Astrocyte of the spinal cord (primary cell): ENCODE results near the gene PTPRZ1.

Source experiments
- DNase-seq: peaks from one replicate; pipeline ENCODE4 v3.0.0; 2011; ENCODE audit warnings: low read depth, low spot score
- H3K4me3 ChIP-seq: 2 replicates; pipeline ENCODE4 v1.5.1; 2011; ENCODE audit warnings: low read depth, mild to moderate bottlenecking, low read length, moderate library complexity
- CTCF ChIP-seq: IDR thresholded peaks from 2 replicates; pipeline ENCODE4 v1.5.1; 2012; ENCODE audit warnings: low read depth, mild to moderate bottlenecking, low read length, inconsistent platforms
- in situ Hi-C: cut with HindIII; loops from 2 replicates; pipeline ENCODE4 v1.10.0; 2017; ENCODE audit warnings: low sequenced_read_pairs

PTPRZ1 gene

GRCh38 chr7:121874298-121874697 is 1.3 kb downstream of the PTPRZ1 start:
- peak overlapping the region; percentile 64 for H3K4me3 ChIP-seq
- in situ Hi-C loops, result no loop called here
- TF ChIP-seq CTCF, result no peak
- DNase-seq, result peak; percentile 32

GRCh38 chr7:121875203-121875602 is 2.2 kb downstream of the PTPRZ1 start:
- DNase-seq, result no peak
- TF ChIP-seq CTCF, result no peak
- in situ Hi-C loops, result no loop called here
- H3K4me3 ChIP-seq, result no peak overlapping the region

- no peak for DNase-seq
- in situ Hi-C loops, result no loop called here
- H3K4me3 ChIP-seq, result no peak overlapping the region
- TF ChIP-seq CTCF, result no peak
Observed at GRCh38 chr7:121876656-121877500, 3.9 kb downstream of the PTPRZ1 start.

GRCh38 chr7:121878918-121879464 is 6.0 kb downstream of the PTPRZ1 start:
- no peak for DNase-seq
- TF ChIP-seq CTCF, result no peak
- no peak overlapping the region for H3K4me3 ChIP-seq
- in situ Hi-C loops, result no loop called here

- in situ Hi-C loops, result no loop called here
- DNase-seq, result no peak
- no peak for TF ChIP-seq CTCF
- no peak overlapping the region for H3K4me3 ChIP-seq
Observed at GRCh38 chr7:121879544-121879943, 6.6 kb downstream of the PTPRZ1 start.

GRCh38 chr7:121882731-121883130 is 9.8 kb downstream of the PTPRZ1 start:
- H3K4me3 ChIP-seq, result no peak overlapping the region
- TF ChIP-seq CTCF, result no peak
- DNase-seq, result no peak
- in situ Hi-C loops, result no loop called here
